Hematopoietic multipotent progenitor cell treated with erythropoietin and hydrocortisone succinate and interleukin-3 and kit ligand, for 4 days (in vitro differentiated cells): ENCODE results near the gene BCL2L11.

Source experiments
- DNase-seq: peaks from one replicate; pipeline ENCODE4 v3.0.0-alpha.2; 2015

BCL2L11 gene

DNA sequence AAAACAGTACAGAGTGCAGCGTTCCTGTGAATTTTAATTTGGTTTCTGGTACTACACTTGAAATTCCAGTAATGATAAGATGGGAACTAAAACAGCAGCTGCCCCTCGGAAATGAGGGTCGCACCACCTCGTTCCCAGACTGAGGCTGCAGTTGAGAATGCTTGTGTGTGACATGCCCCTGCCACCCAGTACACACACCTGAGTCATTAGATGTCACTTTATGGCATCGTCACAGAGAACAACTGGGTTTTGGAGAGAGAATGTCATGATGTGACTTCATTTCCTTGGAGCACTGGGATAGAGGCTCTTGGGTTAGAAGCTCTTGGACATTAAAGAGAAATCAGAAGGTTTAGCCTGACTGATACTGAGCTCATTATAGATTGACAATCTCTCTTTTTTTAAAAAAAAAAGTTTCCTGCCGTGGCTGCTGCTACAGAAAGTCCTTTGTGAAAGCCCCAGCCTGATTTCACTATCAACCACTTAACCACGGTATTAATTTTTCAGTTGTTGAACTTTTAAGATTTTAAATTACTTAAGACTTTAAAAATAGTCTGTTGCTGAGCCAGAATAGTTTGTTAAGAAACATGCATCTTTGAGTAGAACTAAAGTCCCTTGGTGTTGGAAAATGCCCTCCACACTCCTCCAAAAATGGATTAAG, 24.5 kb downstream of the BCL2L11 start:
- DNase-seq: no peak

DNA sequence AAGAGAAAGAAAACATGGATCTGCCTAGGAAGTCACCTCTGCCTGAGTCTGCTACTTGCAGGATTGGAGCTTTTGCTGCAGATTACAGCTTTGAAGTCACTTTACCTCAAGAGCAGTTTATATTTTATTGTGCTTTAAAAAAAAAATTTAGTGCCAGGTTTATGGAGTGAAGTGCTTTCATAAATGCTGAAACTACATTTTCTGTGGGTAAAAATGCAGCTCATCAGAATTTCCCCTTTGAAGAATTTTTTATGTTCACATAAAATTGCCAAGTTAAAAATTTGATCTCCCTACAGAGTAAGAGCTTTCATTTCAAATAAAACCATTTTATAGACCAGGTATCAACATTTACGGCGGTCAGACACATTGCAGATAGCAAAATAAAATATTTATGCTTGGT, 25.2 kb downstream of the BCL2L11 start:
- no peak for DNase-seq

DNA sequence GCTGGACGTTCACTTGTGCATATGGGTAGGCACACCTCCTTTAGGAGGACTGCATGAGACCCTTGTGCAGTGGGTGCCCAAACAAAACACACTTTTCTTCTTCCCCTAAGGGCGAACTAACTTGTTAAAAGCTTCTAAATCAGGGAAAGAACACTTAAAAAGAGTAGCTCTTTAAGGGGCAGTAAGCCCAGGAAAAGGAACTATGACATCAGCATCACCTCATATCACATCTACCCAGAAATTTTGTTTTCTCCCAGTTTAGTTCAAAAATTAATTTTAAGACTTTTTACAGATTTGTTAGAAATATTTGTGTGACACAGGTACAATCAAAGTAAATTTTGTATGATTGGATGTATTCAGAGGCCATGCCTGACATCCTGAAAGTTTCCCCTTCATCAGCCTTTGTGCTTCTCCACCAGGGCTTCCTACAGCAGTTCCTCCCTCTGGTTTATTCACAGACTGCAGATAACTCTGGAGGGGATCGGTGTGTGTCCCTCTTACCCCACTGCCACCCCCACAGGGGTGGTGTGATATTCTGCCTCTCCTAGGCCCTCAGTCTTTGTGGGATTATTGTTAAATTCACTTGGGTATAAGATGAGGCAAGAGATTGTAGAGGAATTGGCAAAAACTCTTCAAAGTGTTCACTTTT, 27.6 kb downstream of the BCL2L11 start:
- no peak for DNase-seq

GRCh38 chr2:111148925-111149324, 28.2 kb downstream of the BCL2L11 start:
- DNase-seq: no peak

DNA sequence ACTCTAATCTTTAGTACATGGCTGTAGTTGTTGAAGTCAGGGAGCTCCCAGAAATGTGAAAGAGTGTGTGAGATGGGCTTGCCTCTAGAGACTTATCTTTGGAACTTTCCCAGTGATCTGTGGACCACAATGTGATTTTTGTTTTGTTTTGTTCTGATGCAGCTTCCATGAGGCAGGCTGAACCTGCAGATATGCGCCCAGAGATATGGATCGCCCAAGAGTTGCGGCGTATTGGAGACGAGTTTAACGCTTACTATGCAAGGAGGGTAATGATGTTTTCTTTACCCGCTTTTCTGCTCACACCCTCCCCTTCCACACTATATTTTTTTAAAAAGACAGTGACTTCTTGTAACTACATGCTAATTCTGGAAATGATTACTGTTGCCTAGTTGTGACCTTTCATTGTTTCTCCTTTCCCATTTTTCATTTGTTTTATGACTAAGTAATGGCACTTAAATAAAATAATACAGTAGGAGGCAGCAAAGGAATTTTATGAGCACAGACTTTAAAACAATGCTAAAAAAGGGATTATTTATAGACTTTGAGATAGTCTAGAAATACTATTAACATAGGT, 29.3 kb downstream of the BCL2L11 start:
- no peak for DNase-seq

DNA sequence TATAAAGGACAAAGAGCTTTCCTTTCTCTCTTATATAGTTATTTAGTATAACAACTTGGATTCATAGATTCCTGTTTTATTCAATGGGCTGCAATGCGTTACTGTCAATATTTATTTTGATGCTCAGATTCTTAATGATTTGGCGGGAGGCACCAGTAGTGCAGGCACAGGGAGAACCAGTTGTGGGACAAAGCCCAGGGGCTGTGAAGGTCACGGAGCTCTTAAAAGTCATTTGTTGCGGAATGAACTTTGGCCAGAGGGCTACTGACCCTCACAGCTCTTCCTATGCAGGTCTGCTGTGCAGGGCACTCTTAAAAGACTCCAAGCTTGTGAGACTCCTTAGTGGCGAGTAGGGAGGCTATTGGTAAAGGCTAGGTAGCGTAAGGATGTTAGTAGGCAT, 34.0 kb downstream of the BCL2L11 start:
- no peak for DNase-seq

- DNase-seq: no peak
These were observed 34.9 kb downstream of the BCL2L11 start for GRCh38 chr2:111155610-111156009.

- no peak for DNase-seq
These were observed 35.8 kb downstream of the BCL2L11 start for GRCh38 chr2:111156529-111156928.

- no peak for DNase-seq
These were observed 36.5 kb downstream of the BCL2L11 start for GRCh38 chr2:111157071-111157661.

DNA sequence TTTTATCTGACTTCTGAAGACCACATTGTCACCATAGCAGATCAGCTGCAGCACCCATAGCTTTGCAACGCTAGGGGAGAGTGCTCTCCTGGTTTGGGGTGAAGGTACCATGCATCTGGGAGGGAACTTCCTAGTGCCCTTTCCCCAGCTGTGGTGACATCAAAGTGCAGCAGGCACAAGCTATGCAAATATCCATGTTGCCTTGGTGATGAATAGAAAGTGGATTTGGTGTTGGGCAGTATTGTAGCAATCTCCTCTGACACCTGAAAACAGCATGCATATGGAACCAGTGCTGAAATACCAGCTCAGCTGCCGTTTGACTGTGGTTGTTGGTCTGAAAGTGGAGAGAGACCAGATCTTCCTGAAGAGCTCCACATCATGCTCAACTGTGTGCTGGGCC, 37.1 kb downstream of the BCL2L11 start:
- no peak for DNase-seq

DNA sequence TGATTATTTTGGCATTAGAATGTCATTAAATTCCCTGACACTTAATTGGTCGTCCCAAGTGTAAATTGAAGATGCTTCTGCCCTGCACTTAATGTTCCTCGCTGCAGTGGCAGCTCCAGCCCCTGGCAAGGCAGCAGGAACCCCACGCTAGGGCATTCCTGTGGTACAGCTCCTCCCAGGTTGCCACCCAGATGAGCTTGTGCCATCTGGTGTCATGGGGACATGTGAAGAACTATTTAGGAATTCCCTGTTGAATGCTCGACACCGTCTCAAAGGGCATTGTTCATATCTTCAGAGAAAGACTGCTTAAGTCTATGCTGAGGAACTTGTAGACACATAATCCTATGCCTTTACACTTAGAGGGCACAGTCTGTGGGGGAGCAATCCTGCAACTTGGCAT, 38.9 kb downstream of the BCL2L11 start:
- no peak for DNase-seq

DNA sequence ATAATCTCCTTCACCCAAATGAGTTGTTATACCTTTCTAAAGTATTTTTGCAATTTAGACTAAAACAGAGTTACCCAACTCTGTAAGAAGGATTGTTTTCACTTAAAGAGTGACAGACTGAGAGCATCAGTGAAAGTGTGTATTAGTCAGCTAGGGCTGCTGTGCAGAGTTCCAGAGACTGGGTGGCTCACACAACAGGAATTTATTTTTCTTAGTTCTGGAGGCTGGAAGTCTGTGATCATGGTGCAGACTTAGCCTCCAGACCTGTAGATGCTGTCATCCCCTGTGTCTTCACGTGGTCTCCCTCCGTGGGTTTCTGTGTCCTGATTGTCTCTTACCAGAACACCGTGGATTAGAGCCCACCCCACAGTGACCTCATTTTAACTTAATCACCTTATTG, 40.0 kb downstream of the BCL2L11 start:
- DNase-seq: no peak

- DNase-seq: no peak
These were observed 41.3 kb downstream of the BCL2L11 start for GRCh38 chr2:111161971-111162370.

DNA sequence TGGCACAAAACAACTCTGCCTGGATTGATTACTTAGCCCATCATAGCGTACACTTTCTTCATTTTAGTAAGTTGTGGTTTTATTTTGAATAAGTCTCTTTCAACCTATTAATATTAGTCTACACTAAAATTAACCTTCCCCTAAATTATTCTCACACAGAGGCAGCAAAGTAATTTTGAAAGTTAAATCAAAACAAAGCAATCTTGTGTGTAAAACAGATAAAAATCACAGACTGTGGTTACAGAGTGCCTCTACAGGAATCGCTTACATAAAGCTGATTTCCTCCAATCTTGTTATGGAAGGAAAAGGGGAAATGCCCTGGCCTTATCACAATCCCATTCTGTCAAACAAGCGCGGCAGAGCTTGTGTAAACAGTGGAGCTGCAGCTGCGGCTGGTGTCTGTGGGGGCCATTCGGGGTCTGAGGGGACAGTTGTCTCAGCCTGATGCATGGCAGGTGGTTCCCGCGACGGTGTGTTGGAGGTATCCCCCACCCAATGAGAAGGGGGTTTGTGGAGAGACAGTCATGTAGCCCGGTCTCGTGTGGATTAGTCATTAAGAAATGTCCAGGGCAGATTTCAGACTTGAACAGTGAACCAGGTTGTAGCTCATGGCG, 42.1 kb downstream of the BCL2L11 start:
- peak; percentile 86 for DNase-seq

DNA sequence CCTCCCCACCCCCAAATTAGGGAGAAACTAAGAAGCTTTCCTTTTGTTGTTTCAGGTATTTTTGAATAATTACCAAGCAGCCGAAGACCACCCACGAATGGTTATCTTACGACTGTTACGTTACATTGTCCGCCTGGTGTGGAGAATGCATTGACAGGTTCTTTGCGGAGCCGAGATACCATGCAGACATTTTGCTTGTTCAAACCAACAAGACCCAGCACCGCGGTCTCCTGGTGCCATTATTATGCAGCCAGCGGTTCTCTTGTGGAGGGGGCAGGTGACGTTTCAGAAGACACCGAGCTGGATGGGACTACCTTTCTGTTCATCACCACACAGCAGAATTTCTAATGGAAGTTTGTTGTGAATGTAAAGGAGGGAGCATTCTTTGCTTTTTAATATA, 43.4 kb downstream of the BCL2L11 start:
- DNase-seq: no peak

GRCh38 chr2:111165084-111165483, 44.4 kb downstream of the BCL2L11 start:
- DNase-seq: no peak

- DNase-seq: no peak
These were observed 45.4 kb downstream of the BCL2L11 start for GRCh38 chr2:111166115-111166514.

- DNase-seq: no peak
These were observed 46.6 kb downstream of the BCL2L11 start for GRCh38 chr2:111167076-111167862.

GRCh38 chr2:111167863-111168162, 47.1 kb downstream of the BCL2L11 start:
- DNase-seq: no peak

GRCh38 chr2:111168528-111169239, 48.0 kb downstream of the BCL2L11 start:
- DNase-seq: peak; percentile 88

GRCh38 chr2:111169268-111169667, 48.6 kb downstream of the BCL2L11 start:
- DNase-seq: no peak

- DNase-seq: no peak
These were observed 49.2 kb downstream of the BCL2L11 start for GRCh38 chr2:111169924-111170323.
